Measurements from ENCODE around the gene UGT1A4. TPM values are rescaled to one million over a fixed set of nuclear protein-coding genes. Genes with fewer than 3 reads are reported as not detected.

The UGT1A4 gene
- total RNA-seq, 1 experiment from 2014 or later: 73.6 TPM

DNA sequence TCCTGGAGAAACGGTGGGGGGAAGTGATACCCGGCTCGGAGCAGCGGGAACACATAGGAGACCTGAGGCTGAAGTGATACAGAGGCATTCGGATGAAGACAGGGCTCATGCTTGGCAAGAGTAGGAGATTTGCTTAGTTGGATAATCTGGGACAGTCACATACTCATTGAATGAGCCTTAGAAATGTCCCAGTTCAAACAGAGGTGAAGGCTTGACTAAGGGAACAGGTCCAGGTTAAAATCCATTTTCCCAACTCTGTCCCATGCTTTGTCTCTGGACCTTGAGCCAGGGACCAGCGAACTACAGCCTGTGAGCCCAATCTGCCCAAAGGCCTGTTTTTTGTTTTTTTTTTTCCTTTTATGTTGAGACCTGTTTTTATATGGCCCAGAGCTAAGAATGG lies 24.6 kb upstream of the UGT1A4 start:
- BruUV-seq (replicated peaks): no TSS peak
- Histone ChIP-seq H3K4me3 (peak overlapping the region; percentile 69), H3F3A (ENCODE audit: insufficient read depth, low read depth) (peaks cover 95% of the 10 kb centered on the region), H3K27me3 (ENCODE audit: insufficient read depth, low read depth) (no peaks in the 10 kb centered on the region), H3K27ac (peak overlapping the region; percentile 97), H3K79me2 (ENCODE audit: low read depth) (peaks cover 80% of the 10 kb centered on the region), H3K4me1 (replicated peaks; ENCODE audit: insufficient read depth) (peaks cover 54% of the 10 kb centered on the region), H2AFZ (no peak overlapping the region), H3K9me3 (ENCODE audit: insufficient read depth, low read depth) (no peaks in the 10 kb centered on the region), H3K36me3 (ENCODE audit: low read depth) (peaks cover 64% of the 10 kb centered on the region), H4K20me1 (ENCODE audit: insufficient read depth) (no peaks in the 10 kb centered on the region), H3K9me2 (ENCODE audit: insufficient read depth) (no peaks in the 10 kb centered on the region), H3K4me2 (peak overlapping the region; percentile 96)
- intact Hi-C loops (cut with micrococcal nuclease; ENCODE audit: unreplicated experiment): loop anchor here (5.0 to 10.0 kb wide), 5 partner anchors 282 to 731 kb away; partner anchors contain the start of genes ATG16L1 and DGKD
- CTCF ChIA-PET: interaction anchor here (0.7 kb wide), 1 partner anchor 65 kb away, joined by 3 read pairs; no protein-coding TSS in a partner anchor
- no peak for DNase-seq
- TF ChIP-seq CTCF (conservative IDR thresholded peaks at IDR 0.05) (no peak), EZH2 (IDR thresholded peaks at IDR 0.05; ENCODE audit: low read depth) (no peak)
- POLR2A ChIA-PET (ENCODE audit: unreplicated experiment): interaction anchor here (0.7 kb wide), 1 partner anchor 267 kb away, joined by 6 read pairs; no protein-coding TSS in a partner anchor

- peak overlapping the region; percentile 97 for H3K27ac ChIP-seq
- peaks cover 78% of the 10 kb centered on the region for H3K4me1 ChIP-seq (replicated peaks; ENCODE audit: insufficient read depth)
- H3K4me2 ChIP-seq: peak overlapping the region; percentile 96
- ChIA-PET CTCF (no interaction called here), POLR2A (ENCODE audit: unreplicated experiment) (interaction anchor here (0.5 to 2.0 kb wide), 3 partner anchors 8 to 1352 kb away, joined by 3 to 38 read pairs (median 11); no protein-coding TSS in a partner anchor)
- peak; percentile 59 to 67 for DNase-seq
- peaks cover 96% of the 10 kb centered on the region for H3K79me2 ChIP-seq (ENCODE audit: low read depth)
- BruUV-seq (replicated peaks): no TSS peak
- TF ChIP-seq EZH2 (IDR thresholded peaks at IDR 0.05; ENCODE audit: low read depth) (no peak), CTCF (conservative IDR thresholded peaks at IDR 0.05) (no peak)
- intact Hi-C loops (cut with micrococcal nuclease; ENCODE audit: unreplicated experiment): loop anchor here (10.0 kb wide), 2 partner anchors 546 to 726 kb away; no protein-coding TSS in a partner anchor
- H3K27me3 ChIP-seq (ENCODE audit: insufficient read depth, low read depth): no peaks in the 10 kb centered on the region
- no peaks in the 10 kb centered on the region for H3K9me2 ChIP-seq (ENCODE audit: insufficient read depth)
- no peaks in the 10 kb centered on the region for H4K20me1 ChIP-seq (ENCODE audit: insufficient read depth)
- H3K9me3 ChIP-seq (ENCODE audit: insufficient read depth, low read depth): no peaks in the 10 kb centered on the region
- H3K4me3 ChIP-seq: peak overlapping the region; percentile 69; the same call in 1 of the 2 replicates
- peaks cover 79% of the 10 kb centered on the region for H3K36me3 ChIP-seq (ENCODE audit: low read depth)
- no peak overlapping the region for H2AFZ ChIP-seq
- H3F3A ChIP-seq (ENCODE audit: insufficient read depth, low read depth): peaks cover 93% of the 10 kb centered on the region
These were observed 19.8 kb upstream of the UGT1A4 start for GRCh38 chr2:233698740-233699139.

DNA sequence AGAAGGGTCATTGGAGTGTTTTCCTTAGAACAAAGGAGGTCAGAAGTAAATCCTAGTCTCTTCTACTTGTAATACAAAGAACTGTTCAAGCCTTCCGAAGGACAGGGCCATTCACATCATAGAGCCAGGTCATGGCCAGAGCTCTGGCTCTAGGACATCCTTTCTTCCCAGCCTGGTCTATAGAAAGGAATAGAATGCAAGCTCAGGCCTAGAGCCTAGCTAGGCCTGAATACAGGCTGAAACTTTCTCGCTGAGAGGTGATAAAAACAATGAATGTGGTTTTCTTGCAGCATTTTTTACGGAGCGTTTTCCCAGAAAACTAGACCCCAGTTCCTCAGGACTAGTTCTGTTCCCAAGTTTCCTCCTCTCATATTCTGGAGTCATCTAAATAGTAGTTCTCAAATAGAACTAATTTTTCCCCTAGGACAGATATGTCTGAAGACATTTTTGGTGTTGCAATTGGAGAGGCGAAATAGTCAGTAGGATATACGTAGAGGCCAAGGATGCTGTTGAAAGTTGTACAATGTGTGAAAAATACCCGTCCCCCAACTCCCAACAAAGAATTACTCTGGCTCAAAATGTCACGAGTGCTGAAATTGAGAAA lies 19.0 kb upstream of the UGT1A4 start:
- peak overlapping the region; percentile 69 for H3K4me3 ChIP-seq
- no peaks in the 10 kb centered on the region for H4K20me1 ChIP-seq (ENCODE audit: insufficient read depth)
- peaks cover 93% of the 10 kb centered on the region for H3F3A ChIP-seq (ENCODE audit: insufficient read depth, low read depth)
- CTCF ChIA-PET: interaction anchor here (0.6 kb wide), 1 partner anchor 211 kb away, joined by 4 read pairs; no protein-coding TSS in a partner anchor
- H2AFZ ChIP-seq: no peak overlapping the region
- TSS peak; percentile 83 for BruUV-seq (replicated peaks)
- POLR2A ChIA-PET (ENCODE audit: unreplicated experiment): interaction anchor here (0.6 to 2.0 kb wide), 4 partner anchors 8 to 796 kb away, joined by 3 to 38 read pairs (median 3); partner anchors contain the start of gene USP40
- intact Hi-C loops (cut with micrococcal nuclease; ENCODE audit: unreplicated experiment): loop anchor here (10.0 kb wide), 3 partner anchors 545 to 1285 kb away; no protein-coding TSS in a partner anchor
- H3K4me1 ChIP-seq (replicated peaks; ENCODE audit: insufficient read depth): peaks cover 86% of the 10 kb centered on the region
- peak overlapping the region; percentile 96 for H3K4me2 ChIP-seq
- peak in 1 of 2 experiments; percentile 73 for DNase-seq
- TF ChIP-seq EZH2 (IDR thresholded peaks at IDR 0.05; ENCODE audit: low read depth): no peak
- TF ChIP-seq CTCF (conservative IDR thresholded peaks at IDR 0.05): no peak
- no peaks in the 10 kb centered on the region for H3K27me3 ChIP-seq (ENCODE audit: insufficient read depth, low read depth)
- H3K36me3 ChIP-seq (ENCODE audit: low read depth): peaks cover 79% of the 10 kb centered on the region
- peaks cover 96% of the 10 kb centered on the region for H3K79me2 ChIP-seq (ENCODE audit: low read depth)
- H3K27ac ChIP-seq: peak overlapping the region; percentile 97
- no peaks in the 10 kb centered on the region for H3K9me3 ChIP-seq (ENCODE audit: insufficient read depth, low read depth)
- H3K9me2 ChIP-seq (ENCODE audit: insufficient read depth): no peaks in the 10 kb centered on the region
